ENCODE measurements around the gene LSAMP. TPM values are rescaled to one million over a fixed set of nuclear protein-coding genes. Genes with fewer than 3 reads are reported as not detected.

Gene LSAMP
- total and polyA plus RNA-seq, 2 donors (not counting 1 experiment from before 2014, with no cell fraction given) = not detected

DNA sequence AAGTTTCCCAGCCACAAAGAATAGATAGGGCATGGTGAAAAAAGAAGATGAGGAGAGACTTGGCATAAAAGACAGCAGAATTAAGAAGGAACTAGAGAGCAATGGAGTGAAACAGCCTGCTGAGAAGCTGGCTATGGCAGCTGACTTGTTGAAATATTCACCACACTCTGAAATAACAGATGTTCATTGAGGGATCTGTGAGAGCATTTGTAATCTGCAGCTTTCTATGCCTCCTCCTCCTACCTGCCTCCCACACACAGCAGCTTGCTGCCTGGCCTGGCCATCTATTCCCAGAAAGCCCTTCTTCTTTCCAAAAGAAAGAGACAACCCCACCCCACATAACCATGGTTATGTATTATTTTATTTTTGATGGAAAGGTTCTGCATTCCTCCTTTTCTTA, 518.1 kb downstream of the LSAMP start:
- ChIA-PET CTCF (no interaction called here), POLR2A (no interaction called here)

DNA sequence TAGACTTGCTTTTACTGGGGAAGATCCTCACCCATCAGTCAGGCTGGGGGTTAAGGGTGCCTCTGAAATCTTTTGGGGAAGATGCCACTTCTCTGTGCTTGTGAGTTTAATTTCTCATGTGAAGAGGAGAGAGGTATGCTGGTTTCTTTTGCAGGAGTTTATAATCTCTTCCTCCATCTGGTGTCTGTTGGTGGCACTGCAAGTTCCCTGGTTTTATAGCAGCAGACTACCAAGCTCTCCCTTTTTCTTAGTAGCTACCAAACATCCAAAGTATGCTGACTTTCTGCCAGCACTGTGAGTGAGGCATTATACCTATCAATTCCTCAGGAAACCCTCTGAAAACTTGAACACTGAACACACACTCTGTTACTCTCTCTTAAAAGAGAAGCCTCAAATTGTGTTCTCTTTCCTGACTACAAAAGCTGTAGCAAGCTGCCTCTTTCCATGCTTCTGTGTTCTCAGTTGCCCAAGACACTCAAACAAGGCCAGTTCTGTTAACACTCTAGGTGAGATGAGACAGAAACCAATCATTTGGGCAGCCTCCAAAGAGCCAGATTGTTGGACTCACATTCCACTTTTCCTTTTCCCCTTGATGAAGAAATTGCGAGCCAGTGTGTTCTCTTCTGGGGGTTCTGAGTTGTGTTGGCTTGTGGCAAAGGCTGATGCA, 522.5 kb downstream of the LSAMP start:
- H3K79me2 ChIP-seq (ENCODE audit: control insufficient read depth, insufficient read depth, low read length) = no peaks in the 10 kb centered on the region
- no peak overlapping the region for H3K27ac ChIP-seq (ENCODE audit: low read length in 2 of 2)
- no peaks in the 10 kb centered on the region for H3K27me3 ChIP-seq (replicated peaks in 1 of 4; ENCODE audit: control extremely low read depth in 1 of 4, control insufficient read depth in 3 of 4, insufficient read depth in 4 of 4, low read length in 3 of 4)
- DNase-seq (no peak), ATAC-seq (ENCODE audit: low read depth) (no peak)
- no peaks in the 10 kb centered on the region for H3K4me1 ChIP-seq (ENCODE audit: control insufficient read depth in 2 of 2, insufficient read depth in 2 of 2, low read length in 2 of 2)
- H3K9ac ChIP-seq (ENCODE audit: low read length) = no peak overlapping the region
- no peak overlapping the region for H3K4me3 ChIP-seq (ENCODE audit: control extremely low read depth in 1 of 5, extremely low read depth in 1 of 5, insufficient read depth in 1 of 5, low read depth in 2 of 5, low read length in 4 of 5)
- H2AFZ ChIP-seq (ENCODE audit: insufficient read depth, low read depth, low read length, poor library complexity, severe bottlenecking) = no peak overlapping the region
- no peaks in the 10 kb centered on the region for H3K4me1 Mint-ChIP-seq
- peaks cover 4% of the 10 kb centered on the region for H3K27me3 Mint-ChIP-seq
- no peak overlapping the region for H3K27ac Mint-ChIP-seq
- no peak overlapping the region for H3K4me2 ChIP-seq (replicated peaks; ENCODE audit: low read depth, low read length, poor library complexity, severe bottlenecking)
- no CpG with 5 or more reads among the region's 1 CpG for WGBS (ENCODE audit: insufficient coverage)
- H3K9me3 ChIP-seq (ENCODE audit: control extremely low read depth in 1 of 3, control insufficient read depth in 2 of 3, insufficient read depth in 1 of 3, low read length in 2 of 3) = peaks cover 0 to 5% (median 0%) of the 10 kb centered on the region in 3 donors
- CTCF ChIA-PET = no interaction called here
- H3K36me3 ChIP-seq (replicated peaks in 1 of 2; ENCODE audit: control extremely low read depth in 1 of 2, control insufficient read depth in 1 of 2, extremely low read depth in 1 of 2, insufficient read depth in 2 of 2, low read length in 1 of 2) = no peaks in the 10 kb centered on the region
- TF ChIP-seq EZH2 (IDR thresholded peaks at IDR 0.05; ENCODE audit: borderline replicate concordance, insufficient read depth, low read depth, low read length, poor library complexity, severe bottlenecking) = no peak
- TF ChIP-seq, protein P1, sequence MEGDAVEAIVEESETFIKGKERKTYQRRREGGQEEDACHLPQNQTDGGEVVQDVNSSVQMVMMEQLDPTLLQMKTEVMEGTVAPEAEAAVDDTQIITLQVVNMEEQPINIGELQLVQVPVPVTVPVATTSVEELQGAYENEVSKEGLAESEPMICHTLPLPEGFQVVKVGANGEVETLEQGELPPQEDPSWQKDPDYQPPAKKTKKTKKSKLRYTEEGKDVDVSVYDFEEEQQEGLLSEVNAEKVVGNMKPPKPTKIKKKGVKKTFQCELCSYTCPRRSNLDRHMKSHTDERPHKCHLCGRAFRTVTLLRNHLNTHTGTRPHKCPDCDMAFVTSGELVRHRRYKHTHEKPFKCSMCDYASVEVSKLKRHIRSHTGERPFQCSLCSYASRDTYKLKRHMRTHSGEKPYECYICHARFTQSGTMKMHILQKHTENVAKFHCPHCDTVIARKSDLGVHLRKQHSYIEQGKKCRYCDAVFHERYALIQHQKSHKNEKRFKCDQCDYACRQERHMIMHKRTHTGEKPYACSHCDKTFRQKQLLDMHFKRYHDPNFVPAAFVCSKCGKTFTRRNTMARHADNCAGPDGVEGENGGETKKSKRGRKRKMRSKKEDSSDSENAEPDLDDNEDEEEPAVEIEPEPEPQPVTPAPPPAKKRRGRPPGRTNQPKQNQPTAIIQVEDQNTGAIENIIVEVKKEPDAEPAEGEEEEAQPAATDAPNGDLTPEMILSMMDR (IDR thresholded peaks at IDR 0.05) = no peak
- H4K20me1 ChIP-seq (ENCODE audit: control insufficient read depth, insufficient read depth, low read length, poor library complexity, severe bottlenecking) = no peaks in the 10 kb centered on the region
- POLR2A ChIA-PET = no interaction called here
- peaks cover 2% of the 10 kb centered on the region for H3K9me3 Mint-ChIP-seq (ENCODE audit: insufficient read depth)
- no peak overlapping the region for H3K4me3 Mint-ChIP-seq
- intact Hi-C loops (cut with micrococcal nuclease) = no loop called here

More for the DNA sequence above, 518.1 kb downstream of the LSAMP start:
- no peak overlapping the region for H3K27ac ChIP-seq (ENCODE audit: low read length in 2 of 2)
- no peak overlapping the region for H2AFZ ChIP-seq (ENCODE audit: insufficient read depth, low read depth, low read length, poor library complexity, severe bottlenecking)
- intact Hi-C loops (cut with micrococcal nuclease) = no loop called here
- Mint-ChIP-seq H3K27me3 (peaks cover 8% of the 10 kb centered on the region), H3K4me3 (no peak overlapping the region), H3K27ac (no peak overlapping the region), H3K4me1 (no peaks in the 10 kb centered on the region), H3K9me3 (ENCODE audit: insufficient read depth) (no peaks in the 10 kb centered on the region)
- TF ChIP-seq EZH2 (IDR thresholded peaks at IDR 0.05; ENCODE audit: borderline replicate concordance, insufficient read depth, low read depth, low read length, poor library complexity, severe bottlenecking) = no peak
- TF ChIP-seq, protein P1 (IDR thresholded peaks at IDR 0.05) = no peak
- peaks cover 0 to 2% (median 0%) of the 10 kb centered on the region in 3 donors for H3K9me3 ChIP-seq (ENCODE audit: control extremely low read depth in 1 of 3, control insufficient read depth in 2 of 3, insufficient read depth in 1 of 3, low read length in 2 of 3)
- no peak for ATAC-seq (ENCODE audit: low read depth)
- no peak overlapping the region for H3K9ac ChIP-seq (ENCODE audit: low read length)
- no peak for DNase-seq
- no peak overlapping the region for H3K4me3 ChIP-seq (ENCODE audit: control extremely low read depth in 1 of 5, extremely low read depth in 1 of 5, insufficient read depth in 1 of 5, low read depth in 2 of 5, low read length in 4 of 5)
- no peaks in the 10 kb centered on the region for H4K20me1 ChIP-seq (ENCODE audit: control insufficient read depth, insufficient read depth, low read length, poor library complexity, severe bottlenecking)
- H3K36me3 ChIP-seq (replicated peaks in 1 of 2; ENCODE audit: control extremely low read depth in 1 of 2, control insufficient read depth in 1 of 2, extremely low read depth in 1 of 2, insufficient read depth in 2 of 2, low read length in 1 of 2) = no peaks in the 10 kb centered on the region
- H3K27me3 ChIP-seq (replicated peaks in 1 of 4; ENCODE audit: control extremely low read depth in 1 of 4, control insufficient read depth in 3 of 4, insufficient read depth in 4 of 4, low read length in 3 of 4) = no peaks in the 10 kb centered on the region
- H3K4me2 ChIP-seq (replicated peaks; ENCODE audit: low read depth, low read length, poor library complexity, severe bottlenecking) = no peak overlapping the region
- no peaks in the 10 kb centered on the region for H3K79me2 ChIP-seq (ENCODE audit: control insufficient read depth, insufficient read depth, low read length)
- H3K4me1 ChIP-seq (ENCODE audit: control insufficient read depth in 2 of 2, insufficient read depth in 2 of 2, low read length in 2 of 2) = no peaks in the 10 kb centered on the region
